ENCODE results near the gene MYO16. TPM values are rescaled to one million over a fixed set of nuclear protein-coding genes. Genes with fewer than 3 reads are reported as not detected.

The MYO16 gene
- total RNA-seq, 1 experiment from 2014 or later: not detected

DNA sequence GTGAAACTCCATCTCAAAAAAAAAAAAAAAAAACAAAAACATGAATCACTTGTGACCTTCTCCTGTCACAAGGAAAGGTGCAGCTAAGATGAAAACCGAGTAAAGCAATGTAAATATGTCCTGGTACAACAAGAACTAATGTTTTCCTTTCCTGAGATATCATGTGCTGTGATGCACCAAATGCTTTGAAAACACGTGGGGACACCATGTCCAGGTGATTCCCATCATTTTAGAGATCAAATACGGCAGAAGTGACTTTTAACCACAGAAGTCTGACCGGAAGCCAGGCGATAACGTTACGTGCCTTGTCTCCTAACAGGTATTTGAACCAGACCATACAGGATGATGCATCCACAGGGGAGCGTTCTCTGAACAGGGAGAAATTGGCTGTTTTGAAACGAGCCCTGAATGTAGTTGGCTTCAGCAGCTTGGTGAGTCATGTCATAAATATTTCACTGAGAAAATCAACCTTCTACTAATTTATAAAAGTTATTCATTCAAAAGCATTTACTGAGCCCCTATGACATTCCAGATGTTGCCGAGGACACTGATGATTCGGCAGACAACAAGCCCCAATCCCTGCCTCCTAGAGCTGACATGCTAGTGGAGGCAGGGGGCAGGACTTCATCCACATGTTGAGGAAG, 328.1 kb downstream of the MYO16 start:
- no peak overlapping the region for H3K9ac ChIP-seq (ENCODE audit: extremely low read depth, insufficient read length, low read length)
- Mint-ChIP-seq H3K4me1 (peaks cover 0 to 4% of the 10 kb centered on the region in 2 experiments; a peak in 1 of 4 replicates), H3K27ac (no peak overlapping the region), H3K4me3 (no peak overlapping the region), H3K36me3 (ENCODE audit: insufficient read depth in 1 of 3, low read depth in 3 of 3) (0 out of 7 replicates have a peak, but pooled peaks cover 0 to 1% (median 0%) of the 10 kb centered on the region in 3 experiments), H3K9me3 (no peaks in the 10 kb centered on the region; a peak in 1 of 5 replicates), H3K27me3 (ENCODE audit: low read depth) (no peaks in the 10 kb centered on the region)
- no peak for TF ChIP-seq CTCF (conservative IDR thresholded peaks at IDR 0.05)
- no peaks in the 10 kb centered on the region for H3K27me3 ChIP-seq (ENCODE audit: insufficient read depth, low read length)
- H3K9me3 ChIP-seq (ENCODE audit: control insufficient read depth, low read depth, low read length): no peaks in the 10 kb centered on the region
- H4K20me1 ChIP-seq (ENCODE audit: control insufficient read depth, insufficient read depth, insufficient read length): no peaks in the 10 kb centered on the region
- no peaks in the 10 kb centered on the region for H3K23me2 ChIP-seq (ENCODE audit: insufficient read length, low read depth, low read length, poor library complexity, severe bottlenecking)
- WGBS (ENCODE audit: extremely low coverage, insufficient read length, low lambda C conversion rate): no CpG with 5 or more reads among the region's 11 CpGs
- H2BK20ac ChIP-seq (ENCODE audit: low read depth, low read length, poor library complexity, severe bottlenecking): no peak overlapping the region
- no peak overlapping the region for H3K18ac ChIP-seq (ENCODE audit: insufficient read length, low read depth, low read length)
- no peak overlapping the region for H3K4ac ChIP-seq (ENCODE audit: low read depth, low read length)
- no peak overlapping the region for H3K14ac ChIP-seq (ENCODE audit: insufficient read depth, low read length)
- no peaks in the 10 kb centered on the region for H3K79me2 ChIP-seq (ENCODE audit: insufficient read depth, low read length)
- H4K91ac ChIP-seq (ENCODE audit: insufficient read length, low read depth, low read length): no peak overlapping the region
- no peak overlapping the region for H2AK5ac ChIP-seq (ENCODE audit: insufficient read length, low read length)
- H3K23ac ChIP-seq (ENCODE audit: insufficient read length, low read depth, low read length): no peak overlapping the region
- H3K4me1 ChIP-seq (ENCODE audit: insufficient read depth, low read length): no peaks in the 10 kb centered on the region
- no peak overlapping the region for H2BK15ac ChIP-seq (ENCODE audit: low read depth, low read length)
- no peak overlapping the region for H2BK12ac ChIP-seq (ENCODE audit: insufficient read length, low read depth, low read length)
- H4K5ac ChIP-seq (ENCODE audit: insufficient read length, low read depth, low read length): no peak overlapping the region
- H3T11ph ChIP-seq (ENCODE audit: low read length): no peak overlapping the region
- H3K79me1 ChIP-seq (ENCODE audit: insufficient read depth, low read depth, low read length, poor library complexity, severe bottlenecking): no peaks in the 10 kb centered on the region
- H2AFZ ChIP-seq (ENCODE audit: low read length): no peak overlapping the region
- no peak for DNase-seq
- no peak overlapping the region for H3K4me2 ChIP-seq (ENCODE audit: insufficient read depth, insufficient read length, low read length)
- no peak overlapping the region for H2BK5ac ChIP-seq (ENCODE audit: insufficient read length, low read length)
- H3K56ac ChIP-seq (ENCODE audit: insufficient read length, low read depth, low read length): no peak overlapping the region
- H3K27ac ChIP-seq (ENCODE audit: insufficient read length, low read depth, low read length): no peak overlapping the region
- no peak overlapping the region for H4K8ac ChIP-seq (replicated peaks; ENCODE audit: insufficient read length, low read depth, low read length)
- H2BK120ac ChIP-seq (ENCODE audit: low read depth, low read length, poor library complexity, severe bottlenecking): no peak overlapping the region
